GM18508 (cell line): ENCODE results near the gene MPC1.

Experiments used
- ATAC-seq: cut with Tn5 transposase; IDR thresholded peaks from one replicate; pipeline ENCODE4 v1.9.1; 2021; ENCODE audit warnings: moderate number of reproducible peaks; ENCODE audit not compliant: insufficient read depth, unreplicated experiment

MPC1 gene

GRCh38 chr6:166325383-166326042 lies 57.2 kb downstream of the MPC1 start:
- ATAC-seq: peak; percentile 61

GRCh38 chr6:166323395-166323794 lies 59.3 kb downstream of the MPC1 start:
- ATAC-seq: no peak

- ATAC-seq: no peak
Observed at GRCh38 chr6:166318649-166319600, 63.8 kb downstream of the MPC1 start.

GRCh38 chr6:166318227-166318626 lies 64.5 kb downstream of the MPC1 start:
- ATAC-seq: no peak

GRCh38 chr6:166317261-166318212 lies 65.2 kb downstream of the MPC1 start:
- ATAC-seq: no peak

- ATAC-seq: no peak
Observed at GRCh38 chr6:166315436-166315835, 67.3 kb downstream of the MPC1 start.
